HCT116 (cell line): ENCODE data around the gene HBA2. TPM values are rescaled to one million over a fixed set of nuclear protein-coding genes. Genes with fewer than 3 reads are reported as not detected.

Experiments used
- ATAC-seq: fragments of 200-7000 bp; cut with Tn5 transposase; 2 replicates; pipeline ENCODE4 v1.9.1; 2020; ENCODE audit warnings: mild to moderate bottlenecking, moderate library complexity
- BruUV-seq: library from RNA; stranded (reverse); fragments of 400-500 nt; replicated peaks from 2 replicates; lab custom pipeline; 2021; lab: Mats Ljungman, UMichigan
- CTCF ChIA-PET: fragments of 300-600 bp; sonication (Branson Sonifier 250); formaldehyde crosslinking; loops from one replicate; lab custom pipeline; 2021; ENCODE audit warnings: antibody characterized with exemption; lab: Charles Lee
- POLR2A ChIA-PET: fragments of 300-600, 350-600 bp; sonication (Branson Sonifier 250); formaldehyde crosslinking; loops from one replicate; lab custom pipeline; 2021; ENCODE audit warnings: antibody characterized with exemption; lab: Charles Lee
- RAD21 ChIA-PET, 2 experiments: fragments of 300-600 bp; sonication (Branson Sonifier 250); formaldehyde crosslinking; loops; one replicate each; lab custom pipeline; 2023; ENCODE audit warnings: low total read pairs in 2 of 2; ENCODE audit not compliant: uncharacterized antibody in 2 of 2, unreplicated experiment in 2 of 2, low non-redundant PET in 1 of 2; lab: Charles Lee
- DNase-seq: peaks from one replicate; pipeline ENCODE4 v3.0.0-alpha.2; 2010; ENCODE audit warnings: low read depth, low spot score
- H2AFZ ChIP-seq: fragments of 200-600 bp; shearing (Covaris generic), sonication (generic); 2 replicates; pipeline ENCODE4 v1.6.1; 2017; ENCODE audit warnings: low read depth, mixed run types, mixed read lengths, antibody characterized with exemption, low read length; ENCODE audit not compliant: poor library complexity, severe bottlenecking
- H3K27ac ChIP-seq: 2 replicates; pipeline ENCODE4 v1.5.1; 2012; ENCODE audit warnings: low read depth, low read length
- H3K27me3 ChIP-seq: fragments of 200-600 bp; sonication (generic); 2 replicates; pipeline ENCODE4 v1.6.1; 2016; ENCODE audit warnings: mixed run types, low read length, mixed read lengths; ENCODE audit not compliant: insufficient read depth
- H3K36me3 ChIP-seq, 2 experiments: fragments of 200-500 bp in 1 of 2; fragments of 200-600 bp in 1 of 2; sonication (Bioruptor generic) in 1 of 2; sonication (generic) in 1 of 2; 2 replicates each; pipeline versions ENCODE4 v1.5.1 to v1.6.1; 2014 to 2016; ENCODE audit warnings: low read length in 2 of 2, inconsistent platforms in 1 of 2, mixed read lengths in 1 of 2, mixed run types in 1 of 2; ENCODE audit not compliant: insufficient read depth in 2 of 2, control insufficient read depth in 1 of 2
- H3K4me1 ChIP-seq, 2 experiments: fragments of 200-600 bp in 1 of 2; sonication (generic) in 1 of 2; 2 replicates each; pipeline versions ENCODE4 v1.5.1 to v1.6.1; 2012 to 2017; ENCODE audit warnings: low read length in 2 of 2, inconsistent platforms in 1 of 2, mild to moderate bottlenecking in 1 of 2, mixed read lengths in 1 of 2, mixed run types in 1 of 2, moderate library complexity in 1 of 2; ENCODE audit not compliant: insufficient read depth in 2 of 2, control insufficient read depth in 1 of 2
- H3K4me2 ChIP-seq: fragments of 200-600 bp; sonication (generic); 2 replicates; pipeline ENCODE4 v1.6.1; 2017; ENCODE audit warnings: mixed run types, low read length, mixed read lengths
- H3K4me3 ChIP-seq, 2 experiments: fragments of 200-600 bp in 1 of 2; sonication (generic) in 1 of 2; replicated peaks in 1 of 2; 2 replicates each; pipeline ENCODE4 v1.5.1; 2011 to 2016; ENCODE audit warnings: low read length in 2 of 2, control low read depth in 1 of 2, low read depth in 1 of 2, mild to moderate bottlenecking in 1 of 2, mixed read lengths in 1 of 2, mixed run types in 1 of 2
- H3K79me2 ChIP-seq: fragments of 200-600 bp; sonication (generic); 2 replicates; pipeline ENCODE4 v1.6.1; 2017; ENCODE audit warnings: mild to moderate bottlenecking, mixed run types, low read length, moderate library complexity, mixed read lengths; ENCODE audit not compliant: insufficient read depth
- H3K9ac ChIP-seq: fragments of 200-600 bp; sonication (generic); 2 replicates; pipeline ENCODE4 v1.6.1; 2016; ENCODE audit warnings: low read length, mixed read lengths
- H3K9me2 ChIP-seq: fragments of 200-600 bp; sonication (generic), shearing (Covaris generic); 2 replicates; pipeline ENCODE4 v1.6.1; 2017; ENCODE audit warnings: mixed run types, mild to moderate bottlenecking, moderate library complexity; ENCODE audit not compliant: insufficient read depth
- H3K9me3 ChIP-seq, 2 experiments: fragments of 200-500 bp in 1 of 2; fragments of 200-600 bp in 1 of 2; sonication (Bioruptor generic) in 1 of 2; sonication (generic) in 1 of 2; 2 replicates each; pipeline ENCODE4 v1.6.1; 2014 to 2017; ENCODE audit warnings: low read length in 2 of 2, mixed read lengths in 2 of 2, inconsistent platforms in 1 of 2, low read depth in 1 of 2, mild to moderate bottlenecking in 1 of 2, mixed run types in 1 of 2, moderate library complexity in 1 of 2; ENCODE audit not compliant: control insufficient read depth in 1 of 2, insufficient read depth in 1 of 2
- H4K20me1 ChIP-seq: fragments of 200-600 bp; sonication (generic), shearing (Covaris generic); 2 replicates; pipeline ENCODE4 v1.6.1; 2017; ENCODE audit warnings: mixed run types, mild to moderate bottlenecking, moderate library complexity; ENCODE audit not compliant: insufficient read depth
- CBX3 ChIP-seq: IDR thresholded peaks from 2 replicates; pipeline ENCODE4 v1.6.1; 2012; ENCODE audit warnings: low read depth
- EGR1 ChIP-seq: IDR thresholded peaks from 2 replicates; pipeline ENCODE4 v1.6.1; 2012; ENCODE audit warnings: low read depth
- EZH2phosphoT487 ChIP-seq: fragments of 200-600 bp; IDR thresholded peaks from 2 replicates; pipeline ENCODE4 v1.6.1; 2018; ENCODE audit warnings: antibody characterized with exemption, borderline replicate concordance
- FOSL1 ChIP-seq: IDR thresholded peaks from 2 replicates; pipeline ENCODE4 v1.6.1; 2012; ENCODE audit warnings: low read depth
- JUND ChIP-seq: IDR thresholded peaks from 2 replicates; pipeline ENCODE4 v1.6.1; 2012
- POLR2AphosphoS5 ChIP-seq: IDR thresholded peaks from 2 replicates; pipeline ENCODE4 v1.6.1; 2011; ENCODE audit warnings: mild to moderate bottlenecking, low read depth, low read length, moderate library complexity
- SIN3A ChIP-seq: IDR thresholded peaks from 2 replicates; pipeline ENCODE4 v1.6.1; 2012; ENCODE audit warnings: low read depth
- SP1 ChIP-seq: IDR thresholded peaks from 2 replicates; pipeline ENCODE4 v1.6.1; 2012; ENCODE audit warnings: low read depth
- SRF ChIP-seq: IDR thresholded peaks from 2 replicates; pipeline ENCODE4 v1.6.1; 2012; ENCODE audit warnings: low read depth
- YY1 ChIP-seq: IDR thresholded peaks from 2 replicates; pipeline ENCODE4 v1.6.1; 2011; ENCODE audit warnings: low read length, low read depth, moderate library complexity, mild to moderate bottlenecking; ENCODE audit not compliant: insufficient replicate concordance; ENCODE audit errors: extremely low read depth
- intact Hi-C: fragments of 100-400 bp; cut with micrococcal nuclease; formaldehyde crosslinking; loops from 2 replicates; pipeline ENCODE4 v1.10.0; 2022
- total RNA-seq: library from RNA; stranded (reverse); gene quantifications from one replicate; pipeline ENCODE4 v1.2.1, GENCODE V29; 2021; ENCODE audit not compliant: unreplicated experiment
- TF ChIP-seq, protein P1 (sequence below): IDR thresholded peaks from 2 replicates; pipeline ENCODE4 v1.6.1; 2012
- TF ChIP-seq, protein P2 (sequence below): IDR thresholded peaks from 2 replicates; pipeline ENCODE4 v1.6.1; 2012; ENCODE audit warnings: low read depth
- TF ChIP-seq, protein P3 (sequence below): IDR thresholded peaks from 2 replicates; pipeline ENCODE4 v1.6.1; 2012

HBA2 gene
- total RNA-seq, 1 experiment from 2014 or later: 3.0 TPM

DNA sequence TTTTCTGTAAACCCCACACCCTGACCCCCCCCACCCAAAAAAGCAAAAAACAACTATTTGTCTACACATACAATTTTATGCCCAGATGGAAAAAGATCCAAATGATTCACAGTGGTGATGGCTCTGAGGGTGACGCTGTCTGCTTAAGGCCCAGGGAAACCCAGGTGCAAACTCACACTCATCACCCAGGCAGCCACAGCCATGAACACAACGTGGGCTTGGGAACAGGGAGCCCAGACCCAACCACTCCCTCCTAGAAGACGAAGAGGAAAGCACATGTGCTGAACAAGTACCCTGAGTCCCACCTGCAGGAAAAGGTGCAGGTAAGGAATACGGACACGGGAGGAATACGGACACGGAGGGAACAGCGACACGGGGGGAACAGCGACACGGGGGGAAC is 13.0 kb downstream of the HBA2 start:
- no peak overlapping the region for H3K27ac ChIP-seq
- no peak overlapping the region for H2AFZ ChIP-seq
- BruUV-seq: no TSS peak
- no peak overlapping the region for H3K4me3 ChIP-seq
- no peak overlapping the region for H3K4me2 ChIP-seq
- TF ChIP-seq EZH2phosphoT487: no peak
- TF ChIP-seq SRF: no peak
- no peak for TF ChIP-seq FOSL1
- TF ChIP-seq SIN3A: no peak
- TF ChIP-seq CBX3: no peak
- no peak for TF ChIP-seq EGR1
- TF ChIP-seq, protein P1, sequence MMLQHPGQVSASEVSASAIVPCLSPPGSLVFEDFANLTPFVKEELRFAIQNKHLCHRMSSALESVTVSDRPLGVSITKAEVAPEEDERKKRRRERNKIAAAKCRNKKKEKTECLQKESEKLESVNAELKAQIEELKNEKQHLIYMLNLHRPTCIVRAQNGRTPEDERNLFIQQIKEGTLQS: no peak
- no peak for TF ChIP-seq POLR2AphosphoS5
- no peak for TF ChIP-seq YY1
- no peak for TF ChIP-seq SP1
- TF ChIP-seq JUND: no peak
- TF ChIP-seq, protein P2, sequence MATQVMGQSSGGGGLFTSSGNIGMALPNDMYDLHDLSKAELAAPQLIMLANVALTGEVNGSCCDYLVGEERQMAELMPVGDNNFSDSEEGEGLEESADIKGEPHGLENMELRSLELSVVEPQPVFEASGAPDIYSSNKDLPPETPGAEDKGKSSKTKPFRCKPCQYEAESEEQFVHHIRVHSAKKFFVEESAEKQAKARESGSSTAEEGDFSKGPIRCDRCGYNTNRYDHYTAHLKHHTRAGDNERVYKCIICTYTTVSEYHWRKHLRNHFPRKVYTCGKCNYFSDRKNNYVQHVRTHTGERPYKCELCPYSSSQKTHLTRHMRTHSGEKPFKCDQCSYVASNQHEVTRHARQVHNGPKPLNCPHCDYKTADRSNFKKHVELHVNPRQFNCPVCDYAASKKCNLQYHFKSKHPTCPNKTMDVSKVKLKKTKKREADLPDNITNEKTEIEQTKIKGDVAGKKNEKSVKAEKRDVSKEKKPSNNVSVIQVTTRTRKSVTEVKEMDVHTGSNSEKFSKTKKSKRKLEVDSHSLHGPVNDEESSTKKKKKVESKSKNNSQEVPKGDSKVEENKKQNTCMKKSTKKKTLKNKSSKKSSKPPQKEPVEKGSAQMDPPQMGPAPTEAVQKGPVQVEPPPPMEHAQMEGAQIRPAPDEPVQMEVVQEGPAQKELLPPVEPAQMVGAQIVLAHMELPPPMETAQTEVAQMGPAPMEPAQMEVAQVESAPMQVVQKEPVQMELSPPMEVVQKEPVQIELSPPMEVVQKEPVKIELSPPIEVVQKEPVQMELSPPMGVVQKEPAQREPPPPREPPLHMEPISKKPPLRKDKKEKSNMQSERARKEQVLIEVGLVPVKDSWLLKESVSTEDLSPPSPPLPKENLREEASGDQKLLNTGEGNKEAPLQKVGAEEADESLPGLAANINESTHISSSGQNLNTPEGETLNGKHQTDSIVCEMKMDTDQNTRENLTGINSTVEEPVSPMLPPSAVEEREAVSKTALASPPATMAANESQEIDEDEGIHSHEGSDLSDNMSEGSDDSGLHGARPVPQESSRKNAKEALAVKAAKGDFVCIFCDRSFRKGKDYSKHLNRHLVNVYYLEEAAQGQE: no peak
- TF ChIP-seq, protein P3, sequence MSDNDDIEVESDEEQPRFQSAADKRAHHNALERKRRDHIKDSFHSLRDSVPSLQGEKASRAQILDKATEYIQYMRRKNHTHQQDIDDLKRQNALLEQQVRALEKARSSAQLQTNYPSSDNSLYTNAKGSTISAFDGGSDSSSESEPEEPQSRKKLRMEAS: no peak
- H3K9me2 ChIP-seq: no peaks in the 10 kb centered on the region
- ChIA-PET RAD21 (no interaction called here), POLR2A (no interaction called here), CTCF (no interaction called here)
- DNase-seq: no peak
- H3K9me3 ChIP-seq: no peaks in the 10 kb centered on the region
- H3K27me3 ChIP-seq: no peaks in the 10 kb centered on the region
- H3K36me3 ChIP-seq: peaks cover 0 to 2% of the 10 kb centered on the region in 2 experiments; a peak in 1 of 4 replicates
- H3K79me2 ChIP-seq: no peaks in the 10 kb centered on the region
- no peak for ATAC-seq
- H4K20me1 ChIP-seq: no peaks in the 10 kb centered on the region
- no peaks in the 10 kb centered on the region for H3K4me1 ChIP-seq
- intact Hi-C loops: no loop called here
- H3K9ac ChIP-seq: no peak overlapping the region
